Endodermal cell (in vitro differentiated cells): ENCODE results near the gene SLIT3. TPM values are rescaled to one million over a fixed set of nuclear protein-coding genes. Genes with fewer than 3 reads are reported as not detected.

Experiments used
- DNase-seq: peaks from one replicate; pipeline ENCODE4 v3.0.0-alpha.2; 2017
- H3K27ac ChIP-seq: 2 replicates; pipeline ENCODE4 v1.5.1; 2013; ENCODE audit warnings: mild to moderate bottlenecking, low read depth, low read length, moderate library complexity
- H3K27me3 ChIP-seq: 2 replicates; pipeline ENCODE4 v1.6.1; 2013; ENCODE audit warnings: mild to moderate bottlenecking, low read length, moderate library complexity; ENCODE audit not compliant: insufficient read depth, control insufficient read depth, poor library complexity, severe bottlenecking
- H3K36me3 ChIP-seq: 2 replicates; pipeline ENCODE4 v1.7.0; 2013; ENCODE audit warnings: mild to moderate bottlenecking, low read length, moderate library complexity; ENCODE audit not compliant: control insufficient read depth, insufficient read depth
- H3K4me1 ChIP-seq: one replicate; pipeline ENCODE4 v1.7.0; 2013; ENCODE audit warnings: low read length; ENCODE audit not compliant: control insufficient read depth, insufficient read depth
- H3K4me3 ChIP-seq: 2 replicates; pipeline ENCODE4 v1.5.1; 2013; ENCODE audit warnings: mild to moderate bottlenecking, low read length, moderate library complexity
- H3K9ac ChIP-seq: 2 replicates; pipeline ENCODE4 v1.6.1; 2013; ENCODE audit warnings: mild to moderate bottlenecking, low read length, moderate library complexity; ENCODE audit not compliant: poor library complexity, severe bottlenecking; ENCODE audit errors: extremely low read depth
- H3K9me3 ChIP-seq: 2 replicates; pipeline ENCODE4 v1.6.1; 2013; ENCODE audit warnings: mild to moderate bottlenecking, low read length, moderate library complexity; ENCODE audit not compliant: control insufficient read depth
- H3K27ac Mint-ChIP-seq: 2 replicates; pipeline ENCODE4 v1.8.0; 2020; ENCODE audit warnings: mixed read lengths
- H3K27me3 Mint-ChIP-seq: 2 replicates; pipeline ENCODE4 v1.8.0; 2021; ENCODE audit warnings: mild to moderate bottlenecking, mixed read lengths; ENCODE audit not compliant: insufficient read depth
- H3K36me3 Mint-ChIP-seq: 2 replicates; pipeline ENCODE4 v1.8.0; 2020; ENCODE audit warnings: low read depth, mixed read lengths
- H3K4me1 Mint-ChIP-seq: 2 replicates; pipeline ENCODE4 v1.8.0; 2020; ENCODE audit warnings: mixed read lengths
- H3K4me3 Mint-ChIP-seq: 2 replicates; pipeline ENCODE4 v1.8.0; 2020; ENCODE audit warnings: mild to moderate bottlenecking, moderate library complexity, mixed read lengths
- H3K9me3 Mint-ChIP-seq: 2 replicates; pipeline ENCODE4 v1.8.0; 2020; ENCODE audit warnings: mild to moderate bottlenecking, mixed read lengths
- CTCF ChIP-seq: fragments of 200-600 bp; sonication (generic); conservative IDR thresholded peaks from 2 replicates; pipeline ENCODE4 v1.5.0; 2021; ENCODE audit warnings: antibody characterized with exemption, mild to moderate bottlenecking
- WGBS, 2 experiments: methylation state at CpG; one replicate each; pipeline versions ENCODE4 v1.1.5 to v1.1.7; 2013; ENCODE audit warnings: missing lambda C conversion rate in 2 of 2, mixed read lengths in 1 of 2; ENCODE audit not compliant: insufficient coverage in 1 of 2, insufficient read length in 1 of 2; 5-methylcytosine and 5-hydroxymethylcytosine counted together
- total RNA-seq, 2 donors: library from RNA; stranded (reverse); fragmentation: NEBNext Ultra II Directional in 1 of 2; extraction: Animal tissue kit (Norgen Biotek cat#: 25700) in 1 of 2; gene quantifications; 2 replicates in 1 of 2; 3 replicates in 1 of 2; pipeline ENCODE4 v1.2.1, GENCODE V29; 2021

Gene SLIT3
- total RNA-seq, 2 donors from 2014 or later, result 2.5 to 3.4 TPM

- no peaks in the 10 kb centered on the region for H3K9me3 Mint-ChIP-seq
- peaks cover 12% of the 10 kb centered on the region for H3K4me1 Mint-ChIP-seq
Observed at GRCh38 chr5:168661593-168662485, 639.1 kb downstream of the SLIT3 start.

DNA sequence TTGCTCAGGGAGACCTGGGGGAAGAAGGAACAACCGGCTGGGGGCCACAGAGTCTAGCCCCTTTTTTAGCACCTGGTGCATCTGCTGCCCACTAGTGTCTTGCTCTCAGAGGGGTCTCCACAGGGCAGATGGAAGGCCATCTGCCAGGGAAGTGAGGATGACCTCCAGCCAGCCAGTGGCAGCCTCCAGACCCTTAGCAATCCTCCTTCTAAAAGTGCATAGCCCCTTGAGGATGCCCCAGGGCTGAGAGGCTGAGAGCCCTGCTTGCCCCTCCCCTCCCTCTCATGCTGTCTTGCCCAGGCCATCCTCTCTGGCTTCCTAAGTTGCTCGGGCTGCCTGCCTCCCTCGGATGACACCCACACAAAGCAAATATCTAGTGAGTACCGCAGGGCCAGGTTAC is 640.2 kb downstream of the SLIT3 start:
- Histone ChIP-seq H3K27ac (no peak overlapping the region), H3K4me1 (no peaks in the 10 kb centered on the region), H3K9ac (no peak overlapping the region), H3K4me3 (no peak overlapping the region), H3K27me3 (peaks cover 12% of the 10 kb centered on the region), H3K36me3 (no peaks in the 10 kb centered on the region), H3K9me3 (no peaks in the 10 kb centered on the region)
- H3K4me3 Mint-ChIP-seq, result no peak overlapping the region
- no peaks in the 10 kb centered on the region for H3K9me3 Mint-ChIP-seq
- peaks cover 12% of the 10 kb centered on the region for H3K4me1 Mint-ChIP-seq
- H3K36me3 Mint-ChIP-seq, result no peaks in the 10 kb centered on the region
- H3K27me3 Mint-ChIP-seq, result peaks cover 16% of the 10 kb centered on the region
- DNase-seq, result no peak
- TF ChIP-seq CTCF, result no peak
- 84% methylated on average over 4 of the region's 4 CpGs; no CpG with 5 or more reads in 1 of the 2 experiments for WGBS, 2 experiments
- no peak overlapping the region for H3K27ac Mint-ChIP-seq

More at GRCh38 chr5:168661593-168662485, 639.1 kb downstream of the SLIT3 start:
- Histone ChIP-seq H3K27me3 (peaks cover 12% of the 10 kb centered on the region), H3K36me3 (no peaks in the 10 kb centered on the region), H3K9ac (no peak overlapping the region), H3K27ac (no peak overlapping the region), H3K9me3 (no peaks in the 10 kb centered on the region), H3K4me1 (no peaks in the 10 kb centered on the region), H3K4me3 (no peak overlapping the region)
- no peak for TF ChIP-seq CTCF
- Mint-ChIP-seq H3K4me3 (no peak overlapping the region), H3K27ac (no peak overlapping the region), H3K27me3 (peaks cover 16% of the 10 kb centered on the region), H3K36me3 (no peaks in the 10 kb centered on the region)
- DNase-seq, result no peak
- WGBS, 2 experiments, result 96 to 100% methylated on average over 1 to 3 of the region's 3 CpGs

GRCh38 chr5:168659286-168659847 is 641.6 kb downstream of the SLIT3 start:
- Histone ChIP-seq H3K36me3 (no peaks in the 10 kb centered on the region), H3K9ac (no peak overlapping the region), H3K9me3 (no peaks in the 10 kb centered on the region), H3K27me3 (peaks cover 12% of the 10 kb centered on the region), H3K27ac (no peak overlapping the region), H3K4me1 (no peaks in the 10 kb centered on the region), H3K4me3 (no peak overlapping the region)
- H3K36me3 Mint-ChIP-seq, result no peaks in the 10 kb centered on the region
- TF ChIP-seq CTCF, result no peak
- H3K4me1 Mint-ChIP-seq, result peaks cover 12% of the 10 kb centered on the region
- no peak for DNase-seq
- WGBS, 2 experiments, result 74 to 96% methylated on average over 2 to 5 of the region's 5 CpGs
- H3K4me3 Mint-ChIP-seq, result no peak overlapping the region
- no peak overlapping the region for H3K27ac Mint-ChIP-seq
- H3K9me3 Mint-ChIP-seq, result no peaks in the 10 kb centered on the region
- peaks cover 16% of the 10 kb centered on the region for H3K27me3 Mint-ChIP-seq
